Activated CD4-positive, alpha-beta T cell treated with anti-CD3 and anti-CD28 coated beads, Interleukin-2, amount 10 ng/mL, durations not matched to agents 24 days and 14 days (primary cell): Measurements from ENCODE around the gene LTBP2. TPM values are rescaled to one million over a fixed set of nuclear protein-coding genes. Genes with fewer than 3 reads are reported as not detected.

Experiments used
- DNase-seq: peaks from one replicate; pipeline ENCODE4 v3.0.0; 2022
- H3K27ac Mint-ChIP-seq: one replicate; pipeline ENCODE4 v1.8.0; 2022; ENCODE audit warnings: mild to moderate bottlenecking, mixed read lengths
- H3K27me3 Mint-ChIP-seq: one replicate; pipeline ENCODE4 v1.8.0; 2022; ENCODE audit warnings: mixed read lengths
- H3K36me3 Mint-ChIP-seq: one replicate; pipeline ENCODE4 v1.8.0; 2022; ENCODE audit warnings: low read depth, mild to moderate bottlenecking, mixed read lengths
- H3K4me1 Mint-ChIP-seq: one replicate; pipeline ENCODE4 v1.8.0; 2021; ENCODE audit warnings: mixed read lengths
- H3K4me3 Mint-ChIP-seq: one replicate; pipeline ENCODE4 v1.8.0; 2022; ENCODE audit warnings: mild to moderate bottlenecking, moderate library complexity, mixed read lengths
- H3K9me3 Mint-ChIP-seq: one replicate; pipeline ENCODE4 v1.8.0; 2021; ENCODE audit warnings: mixed read lengths
- intact Hi-C: fragments of 100-400 bp; cut with micrococcal nuclease; formaldehyde crosslinking; loops from one replicate; pipeline ENCODE4 v1.15.1; 2023
- total RNA-seq: library from RNA; stranded (reverse); gene quantifications from 2 replicates; pipeline ENCODE4 v1.2.3, GENCODE V29; 2022

LTBP2 gene
- total RNA-seq, 1 donor from 2014 or later, result 0.05 TPM

GRCh38 chr14:74516451-74517160, 95.4 kb downstream of the LTBP2 start:
- peaks cover 7% of the 10 kb centered on the region for H3K4me1 Mint-ChIP-seq
- no peaks in the 10 kb centered on the region for H3K9me3 Mint-ChIP-seq
- H3K36me3 Mint-ChIP-seq, result no peaks in the 10 kb centered on the region
- no peak overlapping the region for H3K27ac Mint-ChIP-seq
- no peak for DNase-seq
- no peak overlapping the region for H3K4me3 Mint-ChIP-seq
- intact Hi-C loops, result no loop called here
- peaks cover 33% of the 10 kb centered on the region for H3K27me3 Mint-ChIP-seq

DNA sequence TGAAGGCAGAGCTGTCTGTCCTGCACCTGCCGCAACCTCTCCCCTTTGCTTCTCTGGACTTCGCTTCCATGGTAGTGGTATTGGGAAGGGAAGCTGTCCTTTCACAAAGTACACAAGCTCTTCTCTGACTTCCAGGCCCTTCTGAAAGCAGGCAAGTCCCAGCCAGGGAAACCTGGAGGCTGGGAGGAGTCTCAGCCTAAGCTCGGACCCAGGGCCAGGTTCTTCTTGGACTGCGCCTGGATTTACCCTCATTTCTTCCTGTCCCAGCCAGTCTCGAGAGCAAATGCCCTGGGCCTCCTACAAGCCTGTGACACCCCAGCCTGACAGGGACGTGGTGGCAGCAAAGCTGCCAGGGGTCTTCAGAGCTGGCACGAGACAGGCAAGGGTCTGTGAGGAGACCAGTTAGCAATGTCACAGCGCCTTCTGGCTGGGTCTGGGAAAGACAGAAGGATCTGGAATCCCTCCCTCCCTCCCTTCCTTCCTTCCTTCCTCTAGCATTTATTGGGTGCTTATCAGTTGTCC, 96.1 kb downstream of the LTBP2 start:
- Mint-ChIP-seq H3K27me3 (peaks cover 33% of the 10 kb centered on the region), H3K27ac (no peak overlapping the region), H3K36me3 (no peaks in the 10 kb centered on the region), H3K9me3 (no peaks in the 10 kb centered on the region), H3K4me3 (no peak overlapping the region), H3K4me1 (peaks cover 7% of the 10 kb centered on the region)
- intact Hi-C loops, result no loop called here
- DNase-seq, result no peak

- intact Hi-C loops, result no loop called here
- H3K27me3 Mint-ChIP-seq, result peaks cover 30% of the 10 kb centered on the region
- no peak overlapping the region for H3K4me3 Mint-ChIP-seq
- peaks cover 7% of the 10 kb centered on the region for H3K4me1 Mint-ChIP-seq
- no peaks in the 10 kb centered on the region for H3K9me3 Mint-ChIP-seq
- no peaks in the 10 kb centered on the region for H3K36me3 Mint-ChIP-seq
- H3K27ac Mint-ChIP-seq, result no peak overlapping the region
- DNase-seq, result no peak
These were observed 97.5 kb downstream of the LTBP2 start for GRCh38 chr14:74514471-74514941.

DNA sequence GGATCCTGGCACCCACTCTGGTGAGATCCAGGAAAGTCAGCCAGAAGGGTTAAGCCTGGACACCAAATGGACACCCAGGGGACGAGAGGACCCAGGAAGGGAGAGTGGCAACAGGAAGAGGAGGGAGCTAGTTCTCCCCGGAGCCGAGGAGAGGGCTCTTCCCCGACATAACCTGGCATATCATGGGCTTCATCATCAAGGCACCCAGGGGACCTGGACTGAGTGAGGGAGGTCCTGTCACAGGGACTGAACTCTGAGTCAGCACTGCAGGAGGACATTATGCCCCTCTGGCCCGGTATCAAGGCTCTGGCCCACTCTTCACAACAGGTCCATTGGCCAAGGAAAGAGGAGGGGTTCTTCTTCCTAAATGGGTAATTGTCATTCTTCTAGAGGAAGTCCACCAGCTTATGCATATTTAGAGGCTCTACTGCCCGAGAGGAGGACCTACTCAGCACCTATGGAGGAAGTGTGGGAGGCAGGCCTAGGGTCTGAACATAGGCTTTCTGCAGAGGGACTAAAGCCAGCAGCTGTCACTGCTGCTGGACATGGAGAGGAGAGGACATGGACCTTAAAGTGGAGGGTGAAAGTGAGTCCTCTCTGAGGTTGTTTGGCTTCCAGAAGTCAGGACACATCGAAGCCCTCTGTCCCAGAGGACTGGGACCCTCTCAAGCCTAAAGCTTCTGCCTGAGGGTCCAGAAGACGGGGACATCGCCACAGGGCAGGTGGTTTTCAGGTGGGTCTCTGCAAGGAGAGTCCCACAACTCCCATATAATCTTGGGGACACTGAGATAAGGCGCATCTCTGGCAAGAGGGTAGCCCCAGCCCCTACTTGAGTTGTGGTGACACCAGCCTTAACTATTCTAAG, 99.8 kb downstream of the LTBP2 start:
- Mint-ChIP-seq H3K27ac (no peak overlapping the region), H3K27me3 (peaks cover 22% of the 10 kb centered on the region), H3K9me3 (no peaks in the 10 kb centered on the region), H3K4me1 (peaks cover 7% of the 10 kb centered on the region), H3K4me3 (no peak overlapping the region), H3K36me3 (no peaks in the 10 kb centered on the region)
- no peak for DNase-seq
- intact Hi-C loops, result no loop called here

GRCh38 chr14:74510959-74511409, 101.1 kb downstream of the LTBP2 start:
- H3K9me3 Mint-ChIP-seq, result no peaks in the 10 kb centered on the region
- no peak overlapping the region for H3K4me3 Mint-ChIP-seq
- H3K4me1 Mint-ChIP-seq, result peaks cover 7% of the 10 kb centered on the region
- H3K27me3 Mint-ChIP-seq, result peaks cover 19% of the 10 kb centered on the region
- DNase-seq, result no peak
- no peaks in the 10 kb centered on the region for H3K36me3 Mint-ChIP-seq
- intact Hi-C loops, result no loop called here
- no peak overlapping the region for H3K27ac Mint-ChIP-seq

- no peak for DNase-seq
- intact Hi-C loops, result no loop called here
- peaks cover 17% of the 10 kb centered on the region for H3K27me3 Mint-ChIP-seq
- no peaks in the 10 kb centered on the region for H3K36me3 Mint-ChIP-seq
- no peak overlapping the region for H3K4me3 Mint-ChIP-seq
- peaks cover 7% of the 10 kb centered on the region for H3K4me1 Mint-ChIP-seq
- no peak overlapping the region for H3K27ac Mint-ChIP-seq
- no peaks in the 10 kb centered on the region for H3K9me3 Mint-ChIP-seq
These were observed 101.7 kb downstream of the LTBP2 start for GRCh38 chr14:74510223-74510931.

DNA sequence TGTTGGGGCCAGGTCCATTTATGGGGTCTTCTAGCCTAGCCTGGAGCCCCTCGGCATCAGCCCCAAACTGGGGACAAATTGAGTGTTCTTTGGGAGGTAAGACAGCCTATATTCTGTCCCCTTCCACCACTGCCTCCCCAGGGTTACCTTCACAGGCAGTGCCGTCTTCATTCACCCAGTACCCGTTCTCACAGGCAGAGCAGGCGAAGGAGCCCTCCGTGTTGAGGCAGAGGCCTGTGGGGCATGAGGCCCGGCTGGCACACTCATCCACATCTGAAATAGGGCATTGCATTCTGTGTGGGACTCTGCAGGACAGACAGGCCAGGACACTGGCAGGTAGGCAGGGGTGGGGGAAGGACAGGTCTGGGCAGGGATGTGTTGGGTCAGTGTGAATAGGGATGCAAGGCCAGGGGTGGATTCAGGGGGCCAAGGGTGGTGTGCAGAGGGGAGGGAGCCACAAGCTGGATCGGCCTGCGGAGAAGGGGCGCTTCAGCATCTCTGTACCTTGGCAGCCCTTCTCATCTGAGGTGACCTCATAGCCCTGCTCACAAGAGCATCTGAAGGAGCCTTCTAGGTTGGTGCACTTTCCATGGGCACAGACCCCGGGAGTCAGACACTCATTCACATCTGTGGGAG, 102.3 kb downstream of the LTBP2 start:
- intact Hi-C loops, result no loop called here
- H3K4me1 Mint-ChIP-seq, result peaks cover 4% of the 10 kb centered on the region
- H3K36me3 Mint-ChIP-seq, result no peaks in the 10 kb centered on the region
- H3K9me3 Mint-ChIP-seq, result no peaks in the 10 kb centered on the region
- no peak overlapping the region for H3K4me3 Mint-ChIP-seq
- peaks cover 17% of the 10 kb centered on the region for H3K27me3 Mint-ChIP-seq
- DNase-seq, result no peak
- no peak overlapping the region for H3K27ac Mint-ChIP-seq

DNA sequence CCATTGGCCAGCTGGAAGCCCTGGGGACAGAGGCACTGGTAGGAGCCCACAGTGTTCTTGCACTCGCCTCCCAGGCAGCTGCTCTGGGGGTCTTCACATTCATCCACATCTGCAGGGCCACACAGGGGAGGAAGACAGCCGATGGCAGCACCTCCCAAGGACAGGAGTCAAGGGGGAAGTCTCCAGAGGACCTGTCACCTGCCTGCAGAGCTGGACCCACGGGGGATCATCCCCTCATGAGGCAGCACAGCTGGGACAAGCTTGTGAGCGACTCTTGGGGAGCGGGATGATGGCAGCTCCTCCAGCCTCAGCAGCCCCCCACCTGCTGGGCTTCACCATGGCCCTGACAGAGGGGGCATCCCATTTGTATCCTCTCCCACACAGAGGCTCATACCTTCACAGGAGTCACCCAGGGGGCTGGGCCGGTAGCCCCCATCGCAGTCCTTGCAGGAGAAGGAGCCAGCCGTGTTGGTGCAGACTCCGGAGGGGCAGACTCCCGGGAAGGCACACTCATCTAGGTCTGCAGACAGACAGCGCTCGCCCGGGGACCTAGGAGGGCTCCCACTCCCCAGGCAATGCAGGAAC, 103.1 kb downstream of the LTBP2 start:
- DNase-seq, result no peak
- no peaks in the 10 kb centered on the region for H3K36me3 Mint-ChIP-seq
- H3K27me3 Mint-ChIP-seq, result peaks cover 11% of the 10 kb centered on the region
- intact Hi-C loops, result no loop called here
- H3K4me3 Mint-ChIP-seq, result no peak overlapping the region
- H3K4me1 Mint-ChIP-seq, result no peaks in the 10 kb centered on the region
- no peaks in the 10 kb centered on the region for H3K9me3 Mint-ChIP-seq
- no peak overlapping the region for H3K27ac Mint-ChIP-seq

GRCh38 chr14:74508292-74508731, 103.7 kb downstream of the LTBP2 start:
- H3K27me3 Mint-ChIP-seq, result peaks cover 8% of the 10 kb centered on the region

DNA sequence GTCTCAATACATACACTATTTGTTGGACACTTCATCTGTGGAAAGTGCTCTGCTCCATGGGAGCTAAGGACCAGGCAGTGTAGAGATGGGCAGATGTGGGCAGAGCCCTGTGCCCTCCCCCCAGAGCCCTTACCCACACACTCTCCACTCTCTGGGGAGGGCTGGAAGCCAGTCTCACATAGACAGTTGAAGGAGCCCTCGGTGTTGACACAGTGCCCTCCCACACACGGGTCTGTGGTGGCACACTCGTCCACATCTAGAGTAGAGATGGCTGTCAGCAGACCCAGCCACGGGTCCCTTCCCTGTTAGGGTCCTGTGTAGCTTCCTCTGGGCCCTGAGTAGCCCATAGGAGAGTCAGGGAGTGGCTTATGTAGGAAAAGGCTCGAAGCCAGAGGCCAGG, 104.2 kb downstream of the LTBP2 start:
- H3K4me1 Mint-ChIP-seq, result no peaks in the 10 kb centered on the region
- no peaks in the 10 kb centered on the region for H3K36me3 Mint-ChIP-seq
- intact Hi-C loops, result no loop called here
- H3K27me3 Mint-ChIP-seq, result peaks cover 6% of the 10 kb centered on the region
- no peak overlapping the region for H3K4me3 Mint-ChIP-seq
- H3K9me3 Mint-ChIP-seq, result no peaks in the 10 kb centered on the region
- no peak overlapping the region for H3K27ac Mint-ChIP-seq
- DNase-seq, result no peak

More at GRCh38 chr14:74508292-74508731, 103.7 kb downstream of the LTBP2 start:
- intact Hi-C loops, result no loop called here
- Mint-ChIP-seq H3K27ac (no peak overlapping the region), H3K36me3 (no peaks in the 10 kb centered on the region), H3K9me3 (no peaks in the 10 kb centered on the region), H3K4me1 (no peaks in the 10 kb centered on the region), H3K4me3 (no peak overlapping the region)
- DNase-seq, result no peak

DNA sequence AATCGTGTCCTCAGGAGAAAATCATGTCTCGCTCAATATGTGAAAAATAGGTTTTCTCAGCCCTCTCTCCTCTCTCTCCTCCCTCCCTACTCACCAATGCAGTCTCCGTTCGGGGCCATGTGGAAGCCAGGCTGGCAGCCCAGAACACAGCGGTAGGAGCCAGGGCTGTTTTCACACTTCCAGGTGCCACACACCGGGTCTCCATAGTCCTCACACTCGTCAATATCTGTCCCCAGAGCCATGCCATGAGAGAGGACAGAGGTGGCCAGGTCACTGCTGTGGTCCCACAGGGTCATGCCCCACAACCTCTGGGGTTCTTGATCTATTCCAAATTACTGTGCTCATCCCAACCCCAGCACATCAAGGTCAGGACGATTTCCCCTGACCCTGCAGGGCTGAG, 105.0 kb downstream of the LTBP2 start:
- no peaks in the 10 kb centered on the region for H3K9me3 Mint-ChIP-seq
- DNase-seq, result no peak

GRCh38 chr14:74506411-74506851, 105.6 kb downstream of the LTBP2 start:
- DNase-seq, result no peak
- Mint-ChIP-seq H3K4me3 (no peak overlapping the region), H3K36me3 (no peaks in the 10 kb centered on the region), H3K4me1 (no peaks in the 10 kb centered on the region), H3K27me3 (peaks cover 2% of the 10 kb centered on the region), H3K9me3 (no peaks in the 10 kb centered on the region), H3K27ac (no peak overlapping the region)
- intact Hi-C loops, result no loop called here

More for the DNA sequence above, 105.0 kb downstream of the LTBP2 start:
- H3K27me3 Mint-ChIP-seq, result peaks cover 2% of the 10 kb centered on the region
- H3K4me3 Mint-ChIP-seq, result no peak overlapping the region
- no peaks in the 10 kb centered on the region for H3K36me3 Mint-ChIP-seq
- H3K27ac Mint-ChIP-seq, result no peak overlapping the region
- H3K4me1 Mint-ChIP-seq, result no peaks in the 10 kb centered on the region
- intact Hi-C loops, result no loop called here

- no peaks in the 10 kb centered on the region for H3K9me3 Mint-ChIP-seq
- no peaks in the 10 kb centered on the region for H3K4me1 Mint-ChIP-seq
- H3K4me3 Mint-ChIP-seq, result no peak overlapping the region
- intact Hi-C loops, result no loop called here
- no peak overlapping the region for H3K27ac Mint-ChIP-seq
- no peaks in the 10 kb centered on the region for H3K36me3 Mint-ChIP-seq
- DNase-seq, result no peak
- peaks cover 2% of the 10 kb centered on the region for H3K27me3 Mint-ChIP-seq
These were observed 106.2 kb downstream of the LTBP2 start for GRCh38 chr14:74505831-74506230.
